IMR-90 (cell line): ENCODE measurements around the gene TLCD1. TPM values are rescaled to one million over a fixed set of nuclear protein-coding genes. Genes with fewer than 3 reads are reported as not detected.

Source experiments
- ATAC-seq: fragments of 200-7000 bp; cut with Tn5 transposase; 2 replicates; pipeline ENCODE4 v1.9.1; 2020; ENCODE audit warnings: low read depth, mild to moderate bottlenecking, moderate library complexity
- BruUV-seq: library from RNA; stranded (reverse); fragments of 400-500 nt; replicated peaks from 2 replicates; lab custom pipeline; 2021; lab: Mats Ljungman, UMichigan
- CTCF ChIA-PET: fragments of 300-600 bp; formaldehyde crosslinking; extraction: SDS; loops from one replicate; lab custom pipeline; 2021; ENCODE audit warnings: antibody characterized with exemption; lab: Yijun Ruan, JAX
- POLR2A ChIA-PET: fragments of 300-600 bp; sonication (Branson Sonifier 250); formaldehyde crosslinking; loops from one replicate; lab custom pipeline; 2022; ENCODE audit warnings: antibody characterized with exemption; ENCODE audit not compliant: unreplicated experiment; lab: Charles Lee
- DNase-seq: peaks from one replicate; pipeline ENCODE4 v3.0.0; 2013
- H2AFZ ChIP-seq: replicated peaks from 2 replicates; pipeline ENCODE3; 2013; ENCODE audit warnings: low read length, mild to moderate bottlenecking; ENCODE audit not compliant: poor library complexity
- H2AK5ac ChIP-seq: 2 replicates; pipeline ENCODE4 v1.6.1; 2013; ENCODE audit warnings: low read depth, low read length, inconsistent platforms
- H2AK9ac ChIP-seq: replicated peaks from 2 replicates; pipeline ENCODE3; 2013; ENCODE audit warnings: mild to moderate bottlenecking, low read depth, low read length, moderate library complexity; ENCODE audit not compliant: poor library complexity
- H2BK120ac ChIP-seq: 2 replicates; pipeline ENCODE4 v1.6.1; 2013; ENCODE audit warnings: low read depth, low read length, inconsistent platforms
- H2BK15ac ChIP-seq: 3 replicates; pipeline ENCODE4 v1.6.1; 2013; ENCODE audit warnings: low read depth, low read length, inconsistent platforms
- H2BK20ac ChIP-seq: 2 replicates; pipeline ENCODE4 v1.6.1; 2013; ENCODE audit warnings: low read depth, mild to moderate bottlenecking, inconsistent platforms, low read length, moderate library complexity
- H2BK5ac ChIP-seq: 2 replicates; pipeline ENCODE4 v1.6.1; 2013; ENCODE audit warnings: mild to moderate bottlenecking, low read depth, low read length, inconsistent platforms; ENCODE audit not compliant: poor library complexity, severe bottlenecking
- H3K14ac ChIP-seq: replicated peaks from 2 replicates; pipeline ENCODE4 v1.6.1; 2013; ENCODE audit warnings: low read depth, low read length, inconsistent platforms
- H3K18ac ChIP-seq: 2 replicates; pipeline ENCODE4 v1.6.1; 2013; ENCODE audit warnings: low read depth, low read length, control low read depth
- H3K23ac ChIP-seq: 2 replicates; pipeline ENCODE4 v1.6.1; 2013; ENCODE audit warnings: low read depth, low read length, inconsistent platforms
- H3K27ac ChIP-seq: 2 replicates; pipeline ENCODE4 v1.5.1; 2013; ENCODE audit warnings: mild to moderate bottlenecking, control low read depth, low read length; ENCODE audit not compliant: insufficient read depth
- H3K27me3 ChIP-seq: 2 replicates; pipeline ENCODE4 v1.6.1; 2013; ENCODE audit warnings: low read length; ENCODE audit not compliant: control insufficient read depth, insufficient read depth
- H3K36me3 ChIP-seq: 2 replicates; pipeline ENCODE4 v1.6.1; 2013; ENCODE audit warnings: low read length, mixed read lengths; ENCODE audit not compliant: control insufficient read depth, insufficient read depth
- H3K4ac ChIP-seq: 2 replicates; pipeline ENCODE4 v1.6.1; 2013; ENCODE audit warnings: low read depth, low read length, inconsistent platforms
- H3K4me1 ChIP-seq: 2 replicates; pipeline ENCODE4 v1.6.1; 2013; ENCODE audit warnings: low read length, mixed read lengths; ENCODE audit not compliant: control insufficient read depth, insufficient read depth
- H3K4me2 ChIP-seq: 2 replicates; pipeline ENCODE4 v1.6.1; 2013; ENCODE audit warnings: low read depth, mild to moderate bottlenecking, control low read depth, low read length, moderate library complexity
- H3K4me3 ChIP-seq: 2 replicates; pipeline ENCODE4 v1.5.1; 2013; ENCODE audit warnings: low read depth, mild to moderate bottlenecking, control low read depth, low read length, moderate library complexity; ENCODE audit not compliant: insufficient read depth
- H3K56ac ChIP-seq: 2 replicates; pipeline ENCODE4 v1.6.1; 2013; ENCODE audit warnings: low read length, inconsistent platforms; ENCODE audit not compliant: insufficient read depth; ENCODE audit errors: extremely low read depth
- H3K79me1 ChIP-seq, 2 experiments: 2 replicates each; pipeline ENCODE4 v1.6.1; 2013; ENCODE audit warnings: low read length in 2 of 2, inconsistent platforms in 1 of 2, low read depth in 1 of 2
- H3K9ac ChIP-seq: 2 replicates; pipeline ENCODE4 v1.6.1; 2013; ENCODE audit warnings: low read depth, low read length, control low read depth
- H3K9me1 ChIP-seq: 2 replicates; pipeline ENCODE4 v1.6.1; 2013; ENCODE audit warnings: low read length, inconsistent platforms; ENCODE audit not compliant: insufficient read depth
- H3K9me3 ChIP-seq: 2 replicates; pipeline ENCODE4 v1.6.1; 2013; ENCODE audit warnings: low read length; ENCODE audit not compliant: control insufficient read depth, insufficient read depth
- H4K20me1 ChIP-seq: 2 replicates; pipeline ENCODE4 v1.6.1; 2013; ENCODE audit warnings: low read length, inconsistent platforms; ENCODE audit not compliant: insufficient read depth
- H4K5ac ChIP-seq: 2 replicates; pipeline ENCODE4 v1.6.1; 2013; ENCODE audit warnings: mild to moderate bottlenecking, low read depth, low read length, control low read depth
- H4K8ac ChIP-seq, 2 experiments: 2 replicates each; pipeline ENCODE4 v1.6.1; 2013; ENCODE audit warnings: low read depth in 2 of 2, low read length in 2 of 2, control low read depth in 1 of 2, inconsistent platforms in 1 of 2
- H4K91ac ChIP-seq: 2 replicates; pipeline ENCODE4 v1.6.1; 2013; ENCODE audit warnings: low read depth, low read length, inconsistent platforms; ENCODE audit not compliant: insufficient read depth
- BHLHE40 ChIP-seq: fragments of 150-350 bp; IDR thresholded peaks from 2 replicates; pipeline ENCODE4 v1.6.1; 2016; ENCODE audit warnings: mild to moderate bottlenecking, low read depth, low read length
- CEBPB ChIP-seq: IDR thresholded peaks from 2 replicates; pipeline ENCODE4 v1.6.1; 2012; ENCODE audit warnings: low read depth, low read length, improper control_type of control experiment
- CHD1 ChIP-seq: IDR thresholded peaks from 2 replicates; pipeline ENCODE4 v1.6.1; 2012; ENCODE audit warnings: low read depth, low read length, improper control_type of control experiment
- CTCF ChIP-seq: conservative IDR thresholded peaks from 2 replicates; pipeline ENCODE4 v1.5.1; 2012; ENCODE audit warnings: mild to moderate bottlenecking, low read depth, low read length, improper control_type of control experiment
- ELK1 ChIP-seq: fragments of 150-350 bp; IDR thresholded peaks from 2 replicates; pipeline ENCODE4 v1.6.1; 2016; ENCODE audit warnings: low read depth, mild to moderate bottlenecking, low read length, moderate library complexity, borderline replicate concordance
- MAFK ChIP-seq: IDR thresholded peaks from 2 replicates; pipeline ENCODE4 v1.6.1; 2012; ENCODE audit warnings: low read depth, low read length, improper control_type of control experiment
- MAZ ChIP-seq: IDR thresholded peaks from 2 replicates; pipeline ENCODE4 v1.6.1; 2012; ENCODE audit warnings: low read depth, mild to moderate bottlenecking, low read length, improper control_type of control experiment, moderate library complexity, borderline replicate concordance
- MXI1 ChIP-seq: IDR thresholded peaks from 2 replicates; pipeline ENCODE4 v1.6.1; 2012; ENCODE audit warnings: low read depth, mild to moderate bottlenecking, low read length, moderate library complexity, borderline replicate concordance
- NFE2L2 ChIP-seq: fragments of 150-350 bp; IDR thresholded peaks from 2 replicates; pipeline ENCODE4 v1.6.1; 2016; ENCODE audit warnings: low read depth, mild to moderate bottlenecking, low read length
- POLR2A ChIP-seq: IDR thresholded peaks from 2 replicates; pipeline ENCODE4 v1.6.1; 2012; ENCODE audit warnings: mild to moderate bottlenecking, low read depth, low read length
- RAD21 ChIP-seq: IDR thresholded peaks from 2 replicates; pipeline ENCODE4 v1.6.1; 2012; ENCODE audit warnings: low read length, improper control_type of control experiment
- RCOR1 ChIP-seq: IDR thresholded peaks from 2 replicates; pipeline ENCODE4 v1.6.1; 2012; ENCODE audit warnings: mild to moderate bottlenecking, low read length, improper control_type of control experiment; ENCODE audit not compliant: insufficient replicate concordance
- RFX5 ChIP-seq: IDR thresholded peaks from 2 replicates; pipeline ENCODE4 v1.8.0; 2012; ENCODE audit warnings: low read depth, mild to moderate bottlenecking, low read length, moderate library complexity
- SMC3 ChIP-seq: fragments of 150-350 bp; IDR thresholded peaks from 2 replicates; pipeline ENCODE4 v1.6.1; 2016; ENCODE audit warnings: low read depth, mild to moderate bottlenecking, antibody characterized with exemption, low read length, moderate library complexity
- USF2 ChIP-seq: fragments of 150-350 bp; IDR thresholded peaks from 2 replicates; pipeline ENCODE4 v1.6.1; 2017; ENCODE audit warnings: mild to moderate bottlenecking, antibody characterized with exemption, low read length, low read depth
- WGBS, 2 experiments: methylation state at CpG; one replicate each; pipeline versions ENCODE4 v1.1.5 to v1.1.7; 2013; ENCODE audit warnings: missing lambda C conversion rate in 2 of 2; ENCODE audit not compliant: insufficient read length in 1 of 2; ENCODE audit errors: extremely low coverage in 2 of 2; 5-methylcytosine and 5-hydroxymethylcytosine counted together
- dilution Hi-C: fragments of 300-500 bp; cut with HindIII; formaldehyde crosslinking; loops from one replicate; pipeline ENCODE4 v1.14.3; 2018; ENCODE audit warnings: low sequenced_read_pairs; ENCODE audit not compliant: unreplicated experiment
- in situ Hi-C: fragments of 300-500 bp; cut with MboI; formaldehyde crosslinking; loops from 3 replicates; pipeline ENCODE4 v1.14.3; 2019; ENCODE audit warnings: low sequenced_read_pairs, inconsistent platforms, mixed read lengths
- intact Hi-C: fragments of 100-400 bp; cut with micrococcal nuclease; formaldehyde crosslinking; loops from 2 replicates; pipeline ENCODE4 v1.10.0; 2022
- polyA plus RNA-seq, 3 experiments: library from polyadenylated mRNA; depleted of rRNA; stranded (reverse); fragments of >200 nt; gene quantifications; 2 replicates each; pipeline ENCODE4 v1.2.3, GENCODE V29; 2012; ENCODE audit warnings: low replicate concordance in 1 of 3
- total RNA-seq: library from RNA; depleted of rRNA; stranded (reverse); fragments of >200 nt; gene quantifications from 2 replicates; pipeline ENCODE4 v1.2.3, GENCODE V29; 2012

The TLCD1 gene
- total and polyA plus RNA-seq, 2 of the 4 experiments (the other 2 are of a cell fraction): 3.6 to 9.3 TPM

- Histone ChIP-seq H4K5ac (no peak overlapping the region), H2AFZ (no peak overlapping the region), H2AK9ac (no peak overlapping the region), H3K56ac (no peak overlapping the region), H3K9ac (no peak overlapping the region), H3K4me2 (no peak overlapping the region), H3K4ac (no peak overlapping the region), H3K23ac (no peak overlapping the region), H3K79me1 (peaks cover 11 to 64% of the 10 kb centered on the region in 2 experiments; a peak in 3 of 4 replicates), H3K18ac (no peak overlapping the region), H3K27me3 (no peaks in the 10 kb centered on the region), H3K14ac (no peak overlapping the region), H2BK120ac (no peak overlapping the region), H4K8ac (no peak overlapping the region), H4K91ac (no peak overlapping the region), H3K36me3 (peaks cover 37% of the 10 kb centered on the region), H3K4me3 (no peak overlapping the region), H2BK15ac (no peak overlapping the region), H3K27ac (no peak overlapping the region), H2AK5ac (no peak overlapping the region), H2BK5ac (no peak overlapping the region), H3K9me1 (no peaks in the 10 kb centered on the region), H4K20me1 (peaks cover 33% of the 10 kb centered on the region; the same call in 1 of the 2 replicates), H3K9me3 (no peaks in the 10 kb centered on the region), H3K4me1 (peaks cover 5% of the 10 kb centered on the region), H2BK20ac (no peak overlapping the region)
- ATAC-seq: no peak
- DNase-seq: no peak
- no TSS peak for BruUV-seq
- dilution Hi-C loops: no loop called here
- ChIA-PET CTCF (interaction anchor here (0.6 kb wide), 1 partner anchor 11 kb away, joined by 3 read pairs; no protein-coding TSS in a partner anchor), POLR2A (no interaction called here)
- intact Hi-C loops: no loop called here
- in situ Hi-C loops: no loop called here
- 93% methylated on average over 3 of the region's 5 CpGs; no CpG with 5 or more reads in 1 of the 2 experiments for WGBS, 2 experiments
- TF ChIP-seq CTCF: no peak
- no peak for TF ChIP-seq RCOR1
- no peak for TF ChIP-seq RAD21
- no peak for TF ChIP-seq SMC3
- TF ChIP-seq USF2: no peak
- TF ChIP-seq NFE2L2: no peak
- TF ChIP-seq RFX5: no peak
- TF ChIP-seq MXI1: no peak
- no peak for TF ChIP-seq ELK1
- TF ChIP-seq CHD1: no peak
- TF ChIP-seq MAZ: no peak
- TF ChIP-seq MAFK: no peak
- no peak for TF ChIP-seq POLR2A
- no peak for TF ChIP-seq BHLHE40
- no peak for TF ChIP-seq CEBPB
Observed at GRCh38 chr17:28756049-28756804, 30.2 kb upstream of the TLCD1 start.
